Medulla oblongata (tissue), 1 donor: ENCODE results near the gene CACNA2D3.
A peak's percentile ranks its signal among the peaks of the same experiment; 100 is the strongest.

Source experiments
- DNase-seq: peaks from one replicate; pipeline ENCODE4 v3.0.0-alpha.2; 2015; ENCODE audit errors: extremely low spot score

Gene CACNA2D3

GRCh38 chr3:54800478-54800877 is 678.1 kb downstream of the CACNA2D3 start:
- no peak for DNase-seq

GRCh38 chr3:54801977-54802376 is 679.6 kb downstream of the CACNA2D3 start:
- no peak for DNase-seq

- DNase-seq: no peak
These were observed 688.0 kb downstream of the CACNA2D3 start for GRCh38 chr3:54810401-54810800.

- no peak for DNase-seq
These were observed 691.9 kb downstream of the CACNA2D3 start for GRCh38 chr3:54814224-54814623.

- DNase-seq: no peak
These were observed 695.3 kb downstream of the CACNA2D3 start for GRCh38 chr3:54817628-54818027.

- DNase-seq: no peak
These were observed 696.1 kb downstream of the CACNA2D3 start for GRCh38 chr3:54818486-54818885.

- no peak for DNase-seq
These were observed 696.6 kb downstream of the CACNA2D3 start for GRCh38 chr3:54818942-54819341.

GRCh38 chr3:54819946-54820345 is 697.6 kb downstream of the CACNA2D3 start:
- no peak for DNase-seq

- DNase-seq: peak; percentile 70
These were observed 699.9 kb downstream of the CACNA2D3 start for GRCh38 chr3:54822206-54822605.

GRCh38 chr3:54826251-54826691 is 703.9 kb downstream of the CACNA2D3 start:
- no peak for DNase-seq

- DNase-seq: no peak
These were observed 704.8 kb downstream of the CACNA2D3 start for GRCh38 chr3:54827056-54827687.

- DNase-seq: no peak
These were observed 705.4 kb downstream of the CACNA2D3 start for GRCh38 chr3:54827776-54828175.

- no peak for DNase-seq
These were observed 708.3 kb downstream of the CACNA2D3 start for GRCh38 chr3:54830658-54831057.

- DNase-seq: no peak
These were observed 708.8 kb downstream of the CACNA2D3 start for GRCh38 chr3:54831112-54831511.

- DNase-seq: no peak
These were observed 710.5 kb downstream of the CACNA2D3 start for GRCh38 chr3:54832876-54833275.

GRCh38 chr3:54835701-54836100 is 713.3 kb downstream of the CACNA2D3 start:
- DNase-seq: peak; percentile 14

- peak; percentile 61 for DNase-seq
These were observed 714.5 kb downstream of the CACNA2D3 start for GRCh38 chr3:54836871-54837270.

- DNase-seq: peak; percentile 12
These were observed 715.6 kb downstream of the CACNA2D3 start for GRCh38 chr3:54837964-54838363.

- DNase-seq: no peak
These were observed 719.1 kb downstream of the CACNA2D3 start for GRCh38 chr3:54841471-54841870.

- no peak for DNase-seq
These were observed 721.0 kb downstream of the CACNA2D3 start for GRCh38 chr3:54843352-54843751.

- DNase-seq: no peak
These were observed 721.9 kb downstream of the CACNA2D3 start for GRCh38 chr3:54844211-54844610.

GRCh38 chr3:54845011-54845410 is 722.7 kb downstream of the CACNA2D3 start:
- no peak for DNase-seq

- no peak for DNase-seq
These were observed 723.2 kb downstream of the CACNA2D3 start for GRCh38 chr3:54845551-54845950.

GRCh38 chr3:54846119-54846518 is 723.8 kb downstream of the CACNA2D3 start:
- no peak for DNase-seq
